A204.1 (cell line): ENCODE measurements around the gene THPO.

Experiments used
- FAIRE-seq: peaks from 2 replicates; lab custom pipeline; 2012; peaks lifted over from hg19 to GRCh38; lab: Jason Lieb, UNC

The THPO gene

GRCh38 chr3:184361932-184362667 is 15.9 kb downstream of the THPO start:
- FAIRE-seq: no peak

- FAIRE-seq: no peak
These were observed 16.5 kb downstream of the THPO start, which contains the start of the genes CLCN2 and POLR2H for GRCh38 chr3:184361532-184361931. Gene CLCN2, minus strand, starts transcription at chr3:184361605. Its CDS starts 126 bp downstream, at chr3:184361479. Gene POLR2H, plus strand, starts transcription at chr3:184361710. Its CDS starts 1,783 bp downstream, at chr3:184363493.

- no peak for FAIRE-seq
These were observed 17.0 kb downstream of the THPO start for GRCh38 chr3:184360929-184361531.

- FAIRE-seq: no peak
These were observed 17.7 kb downstream of the THPO start for GRCh38 chr3:184360070-184360928.

GRCh38 chr3:184359610-184360009 is 18.4 kb downstream of the THPO start:
- FAIRE-seq: no peak

- FAIRE-seq: no peak
These were observed 19.1 kb downstream of the THPO start for GRCh38 chr3:184358921-184359350.

- no peak for FAIRE-seq
These were observed 19.8 kb downstream of the THPO start for GRCh38 chr3:184358124-184358767.

GRCh38 chr3:184357248-184358123 is 20.5 kb downstream of the THPO start:
- FAIRE-seq: no peak

GRCh38 chr3:184355261-184356040 is 22.6 kb downstream of the THPO start:
- FAIRE-seq: no peak

- no peak for FAIRE-seq
These were observed 23.3 kb downstream of the THPO start for GRCh38 chr3:184354754-184355153.

- FAIRE-seq: no peak
These were observed 23.8 kb downstream of the THPO start for GRCh38 chr3:184354121-184354728.

- FAIRE-seq: no peak
These were observed 24.5 kb downstream of the THPO start for GRCh38 chr3:184353546-184353941.

- no peak for FAIRE-seq
These were observed 25.0 kb downstream of the THPO start for GRCh38 chr3:184352897-184353545.

GRCh38 chr3:184352149-184352785 is 25.7 kb downstream of the THPO start:
- no peak for FAIRE-seq

- FAIRE-seq: no peak
These were observed 26.4 kb downstream of the THPO start for GRCh38 chr3:184351511-184352148.

- no peak for FAIRE-seq
These were observed 27.4 kb downstream of the THPO start for GRCh38 chr3:184350618-184351017.

- FAIRE-seq: no peak
These were observed 28.2 kb downstream of the THPO start for GRCh38 chr3:184349563-184350470.

GRCh38 chr3:184348057-184348382 is 30.0 kb downstream of the THPO start:
- no peak for FAIRE-seq
